ENCODE data around the gene SYNGR1.
"Not testable (repeated sequence)": the region's sequence is repeated elsewhere in the genome, so short reads cannot be mapped to it uniquely, and the experiment has no call there.

The SYNGR1 gene

DNA sequence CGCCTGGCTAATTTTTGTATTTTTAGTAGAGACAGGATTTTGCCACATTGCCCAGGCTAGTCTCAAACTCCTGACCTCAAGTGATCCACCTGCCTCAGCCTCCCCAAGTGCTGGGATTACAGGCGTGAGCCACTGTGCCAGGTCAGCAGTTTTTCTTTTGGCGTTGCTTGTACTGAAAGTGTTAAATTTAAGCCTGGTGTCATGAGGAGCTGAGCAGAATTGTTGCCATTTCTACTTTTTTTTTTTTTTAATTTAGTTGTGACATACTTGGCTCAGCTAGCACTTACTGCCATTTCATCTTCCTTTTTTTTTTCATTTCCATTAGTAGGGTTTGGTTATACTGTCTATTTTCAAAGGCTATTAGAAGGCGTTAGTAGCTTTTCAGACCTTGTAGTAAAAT, 60.5 kb downstream of the SYNGR1 start:
- no peaks in the 10 kb centered on the region for H3K79me2 ChIP-seq (ENCODE audit: control insufficient read depth, insufficient read depth, low read length, poor library complexity)
- no peak overlapping the region for H2BK12ac ChIP-seq (ENCODE audit: low read length)
- H3K14ac ChIP-seq (ENCODE audit: low read length): no peak overlapping the region
- H3K23ac ChIP-seq (ENCODE audit: low read length): no peak overlapping the region
- H3K36me3 ChIP-seq (ENCODE audit: control insufficient read depth in 1 of 2, insufficient read depth in 2 of 2, low read length in 2 of 2): peaks cover under 1 to 8% of the 10 kb centered on the region in 2 experiments
- no peak overlapping the region for H3K4ac ChIP-seq (ENCODE audit: low read depth, low read length)
- H3K4me3 ChIP-seq (ENCODE audit: low read depth, low read length): no peak overlapping the region
- WGBS (ENCODE audit: extremely low coverage, insufficient coverage, insufficient read length): no CpG with 5 or more reads among the region's 4 CpGs
- no peaks in the 10 kb centered on the region for H3K79me1 ChIP-seq (ENCODE audit: low read length)
- H4K12ac ChIP-seq (ENCODE audit: low read depth, low read length): no peak overlapping the region
- H2AK5ac ChIP-seq (ENCODE audit: low read length): no peak overlapping the region
- H3K4me2 ChIP-seq (ENCODE audit: low read length): no peak overlapping the region
- no peak overlapping the region for H3K18ac ChIP-seq (ENCODE audit: low read length)
- no peak overlapping the region for H3K27ac ChIP-seq (ENCODE audit: low read depth, low read length)
- H3K4me1 ChIP-seq (ENCODE audit: control insufficient read depth in 1 of 2, insufficient read depth in 2 of 2, low read length in 2 of 2): no peaks in the 10 kb centered on the region
- no peak overlapping the region for H4K8ac ChIP-seq (ENCODE audit: low read depth, low read length)
- no peak for DNase-seq
- H3K27me3 ChIP-seq (ENCODE audit: insufficient read depth, low read length): no peaks in the 10 kb centered on the region
- no peak overlapping the region for H2AFZ ChIP-seq (ENCODE audit: insufficient read depth, low read length, poor library complexity)
- no peak overlapping the region for H2BK120ac ChIP-seq (ENCODE audit: insufficient read depth, low read length, poor library complexity)
- H4K91ac ChIP-seq (ENCODE audit: low read depth, low read length): no peak overlapping the region
- H3K9ac ChIP-seq (ENCODE audit: low read length): no peak overlapping the region
- H2BK5ac ChIP-seq (ENCODE audit: low read depth, low read length, poor library complexity): no peak overlapping the region
- no peaks in the 10 kb centered on the region for H3K9me3 ChIP-seq (ENCODE audit: insufficient read depth, low read depth, low read length)

DNA sequence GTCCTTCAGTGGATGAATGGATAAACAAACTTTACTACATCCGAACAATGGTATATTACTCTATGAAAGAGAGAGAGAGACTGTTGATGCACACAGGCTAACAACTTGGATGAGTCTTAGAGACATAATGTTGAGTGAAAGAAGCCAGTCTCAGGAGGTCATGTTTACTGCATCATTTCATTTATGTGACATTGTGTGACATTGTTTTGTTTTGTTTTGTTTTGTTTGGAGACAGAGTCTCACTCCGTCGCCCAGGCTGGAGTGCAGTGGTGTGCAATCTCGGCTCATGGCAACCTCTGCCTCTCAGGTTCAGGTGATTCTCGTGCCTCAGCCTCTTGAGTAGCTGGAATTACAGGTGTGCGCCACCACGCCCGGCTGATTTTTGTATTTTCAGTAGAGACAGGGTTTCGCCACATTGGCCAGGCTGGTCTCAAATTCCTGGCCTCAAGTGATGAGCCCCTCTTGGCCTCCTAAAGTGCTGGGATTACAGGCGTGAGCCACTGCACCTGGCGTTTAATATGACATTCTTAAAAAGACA, 62.1 kb downstream of the SYNGR1 start:
- H2BK12ac ChIP-seq (ENCODE audit: low read length); H3K4me1 ChIP-seq (ENCODE audit: control insufficient read depth in 1 of 2, insufficient read depth in 2 of 2, low read length in 2 of 2); H3K4ac ChIP-seq (ENCODE audit: low read depth, low read length); H3K4me3 ChIP-seq (ENCODE audit: low read depth, low read length); H3K27me3 ChIP-seq (ENCODE audit: insufficient read depth, low read length); H3K4me2 ChIP-seq (ENCODE audit: low read length); H2AK5ac ChIP-seq (ENCODE audit: low read length); H3K27ac ChIP-seq (ENCODE audit: low read depth, low read length); H3K14ac ChIP-seq (ENCODE audit: low read length); H2BK120ac ChIP-seq (ENCODE audit: insufficient read depth, low read length, poor library complexity); H4K91ac ChIP-seq (ENCODE audit: low read depth, low read length); H3K23ac ChIP-seq (ENCODE audit: low read length); H3K79me2 ChIP-seq (ENCODE audit: control insufficient read depth, insufficient read depth, low read length, poor library complexity); H2BK5ac ChIP-seq (ENCODE audit: low read depth, low read length, poor library complexity); H4K12ac ChIP-seq (ENCODE audit: low read depth, low read length); H3K9me3 ChIP-seq (ENCODE audit: insufficient read depth, low read depth, low read length); H4K8ac ChIP-seq (ENCODE audit: low read depth, low read length); H3K18ac ChIP-seq (ENCODE audit: low read length); H3K79me1 ChIP-seq (ENCODE audit: low read length); H3K9ac ChIP-seq (ENCODE audit: low read length); H2AFZ ChIP-seq (ENCODE audit: insufficient read depth, low read length, poor library complexity); DNase-seq: not testable (repeated sequence)
- peaks cover 17 to 20% of the 10 kb centered on the region in 2 experiments for H3K36me3 ChIP-seq (ENCODE audit: control insufficient read depth in 1 of 2, insufficient read depth in 2 of 2, low read length in 2 of 2)
- WGBS (ENCODE audit: extremely low coverage, insufficient coverage, insufficient read length): no CpG with 5 or more reads among the region's 11 CpGs

DNA sequence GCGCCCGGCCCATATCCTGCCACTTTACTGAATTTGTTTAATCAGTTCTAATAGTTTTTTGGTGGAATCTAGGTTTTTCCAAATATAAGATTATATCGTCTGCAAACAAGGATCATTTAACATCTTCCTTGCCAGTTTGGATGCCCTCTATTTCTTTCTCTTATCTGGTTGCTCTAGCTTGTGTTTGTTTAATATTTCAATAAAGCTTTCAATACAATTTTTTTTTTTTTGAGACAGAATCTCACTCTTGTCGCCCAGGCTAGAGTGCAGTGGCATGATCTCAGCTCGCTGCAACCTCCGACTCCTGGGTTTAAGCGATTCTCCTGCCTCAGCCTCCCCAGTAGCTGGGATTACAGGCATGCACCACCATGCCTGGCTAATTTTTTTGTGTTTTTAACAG, 63.4 kb downstream of the SYNGR1 start:
- not testable (repeated sequence) for DNase-seq; H3K9ac ChIP-seq (ENCODE audit: low read length); H2AFZ ChIP-seq (ENCODE audit: insufficient read depth, low read length, poor library complexity); H4K8ac ChIP-seq (ENCODE audit: low read depth, low read length); H3K4me1 ChIP-seq (ENCODE audit: control insufficient read depth in 1 of 2, insufficient read depth in 2 of 2, low read length in 2 of 2); H4K91ac ChIP-seq (ENCODE audit: low read depth, low read length); H2BK12ac ChIP-seq (ENCODE audit: low read length); H3K14ac ChIP-seq (ENCODE audit: low read length); H4K12ac ChIP-seq (ENCODE audit: low read depth, low read length); H2BK120ac ChIP-seq (ENCODE audit: insufficient read depth, low read length, poor library complexity); H3K18ac ChIP-seq (ENCODE audit: low read length); H3K27ac ChIP-seq (ENCODE audit: low read depth, low read length); H2AK5ac ChIP-seq (ENCODE audit: low read length); H3K79me2 ChIP-seq (ENCODE audit: control insufficient read depth, insufficient read depth, low read length, poor library complexity); H3K23ac ChIP-seq (ENCODE audit: low read length); H3K9me3 ChIP-seq (ENCODE audit: insufficient read depth, low read depth, low read length); H3K4me3 ChIP-seq (ENCODE audit: low read depth, low read length); H3K4me2 ChIP-seq (ENCODE audit: low read length); H3K79me1 ChIP-seq (ENCODE audit: low read length); H3K27me3 ChIP-seq (ENCODE audit: insufficient read depth, low read length); H3K4ac ChIP-seq (ENCODE audit: low read depth, low read length); H2BK5ac ChIP-seq (ENCODE audit: low read depth, low read length, poor library complexity)
- H3K36me3 ChIP-seq (ENCODE audit: control insufficient read depth in 1 of 2, insufficient read depth in 2 of 2, low read length in 2 of 2): peaks cover 25 to 30% of the 10 kb centered on the region in 2 experiments
- no CpG with 5 or more reads among the region's 7 CpGs for WGBS (ENCODE audit: extremely low coverage, insufficient coverage, insufficient read length)

DNA sequence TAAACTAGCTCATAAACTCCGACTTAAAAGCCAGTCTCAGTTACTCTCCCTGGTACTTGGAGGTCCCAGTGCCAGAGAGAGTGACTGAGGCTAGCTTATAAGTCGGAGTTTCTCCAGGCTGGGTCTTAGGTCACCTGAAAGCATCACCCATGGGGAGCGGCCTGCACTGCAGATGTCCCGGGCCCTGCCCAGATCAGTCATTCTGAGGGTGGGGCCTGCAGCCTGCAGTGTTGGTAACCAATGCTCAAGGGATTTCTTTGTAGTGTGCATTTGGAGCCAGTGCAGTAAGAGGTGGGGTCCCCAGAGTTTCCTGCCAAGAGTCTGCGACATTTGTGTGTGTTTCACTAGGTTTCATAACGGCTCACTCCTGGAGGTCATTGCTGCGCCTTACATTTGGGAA, 64.6 kb downstream of the SYNGR1 start:
- Histone ChIP-seq H2BK120ac (ENCODE audit: insufficient read depth, low read length, poor library complexity) (no peak overlapping the region), H3K27me3 (ENCODE audit: insufficient read depth, low read length) (no peaks in the 10 kb centered on the region), H2BK5ac (ENCODE audit: low read depth, low read length, poor library complexity) (no peak overlapping the region), H2AK5ac (ENCODE audit: low read length) (no peak overlapping the region), H4K91ac (ENCODE audit: low read depth, low read length) (no peak overlapping the region), H3K4me2 (ENCODE audit: low read length) (no peak overlapping the region), H3K79me2 (ENCODE audit: control insufficient read depth, insufficient read depth, low read length, poor library complexity) (no peaks in the 10 kb centered on the region), H3K9ac (ENCODE audit: low read length) (no peak overlapping the region), H3K14ac (ENCODE audit: low read length) (no peak overlapping the region), H3K23ac (ENCODE audit: low read length) (no peak overlapping the region), H2BK12ac (ENCODE audit: low read length) (no peak overlapping the region), H3K9me3 (ENCODE audit: insufficient read depth, low read depth, low read length) (no peaks in the 10 kb centered on the region), H3K27ac (ENCODE audit: low read depth, low read length) (no peak overlapping the region), H3K4me1 (ENCODE audit: control insufficient read depth in 1 of 2, insufficient read depth in 2 of 2, low read length in 2 of 2) (no peaks in the 10 kb centered on the region), H4K12ac (ENCODE audit: low read depth, low read length) (no peak overlapping the region), H2AFZ (ENCODE audit: insufficient read depth, low read length, poor library complexity) (no peak overlapping the region), H4K8ac (ENCODE audit: low read depth, low read length) (no peak overlapping the region), H3K36me3 (ENCODE audit: control insufficient read depth in 1 of 2, insufficient read depth in 2 of 2, low read length in 2 of 2) (peaks cover 34 to 40% of the 10 kb centered on the region in 2 experiments), H3K18ac (ENCODE audit: low read length) (no peak overlapping the region), H3K4me3 (ENCODE audit: low read depth, low read length) (no peak overlapping the region), H3K4ac (ENCODE audit: low read depth, low read length) (no peak overlapping the region), H3K79me1 (ENCODE audit: low read length) (no peaks in the 10 kb centered on the region)
- no CpG with 5 or more reads among the region's 7 CpGs for WGBS (ENCODE audit: extremely low coverage, insufficient coverage, insufficient read length)
- no peak for DNase-seq

Measured in trophoblast cell (in vitro differentiated cells and primary cell).